SK-N-SH (cell line): ENCODE results near the gene GABRB3. TPM values are rescaled to one million over a fixed set of nuclear protein-coding genes. Genes with fewer than 3 reads are reported as not detected.

Experiments
- CTCF ChIA-PET: fragments of 300-600, 350-600 bp; formaldehyde crosslinking; extraction: SDS; loops from one replicate; lab custom pipeline; 2021; lab: Yijun Ruan, JAX
- POLR2A ChIA-PET: fragments of 350-600 bp; sonication (Branson Sonifier 250); formaldehyde crosslinking; extraction: SDS; loops from one replicate; lab custom pipeline; 2020; ENCODE audit warnings: antibody characterized with exemption, inconsistent platforms; lab: Yijun Ruan, JAX
- DNase-seq: peaks from one replicate; pipeline ENCODE4 v3.0.0; 2012
- H2AFZ ChIP-seq: fragments of 200-600 bp; sonication (generic); 2 replicates; pipeline ENCODE4 v1.8.1; 2016; ENCODE audit warnings: antibody characterized with exemption, mild to moderate bottlenecking, low read depth
- H3F3A ChIP-seq: fragments of 200-600 bp; sonication (generic); replicated peaks from 2 replicates; pipeline ENCODE3; 2016; ENCODE audit warnings: antibody characterized with exemption, mild to moderate bottlenecking; ENCODE audit not compliant: insufficient read depth
- H3K27ac ChIP-seq, 2 experiments: fragments of 200-500 bp in 1 of 2; fragments of 200-600 bp in 1 of 2; sonication (Bioruptor generic) in 1 of 2; sonication (generic), shearing (Covaris generic) in 1 of 2; 2 replicates each; pipeline versions ENCODE4 v1.5.1 to v1.6.1; 2014 to 2016; ENCODE audit warnings: low read depth in 2 of 2, inconsistent platforms in 1 of 2, low read length in 1 of 2, mild to moderate bottlenecking in 1 of 2, mixed read lengths in 1 of 2
- H3K27me3 ChIP-seq: fragments of 200-600 bp; sonication (generic), shearing (Covaris generic); 2 replicates; pipeline ENCODE4 v1.6.1; 2016; ENCODE audit warnings: mixed run types; ENCODE audit not compliant: insufficient read depth
- H3K36me3 ChIP-seq, 2 experiments: fragments of 200-500 bp in 1 of 2; fragments of 200-600 bp in 1 of 2; sonication (Bioruptor generic) in 1 of 2; sonication (generic) in 1 of 2; replicated peaks in 1 of 2; 2 replicates each; pipeline versions ENCODE3 to v1.5.1; 2014 to 2016; ENCODE audit warnings: low read length in 1 of 2, mild to moderate bottlenecking in 1 of 2; ENCODE audit not compliant: insufficient read depth in 2 of 2, control insufficient read depth in 1 of 2
- H3K4me1 ChIP-seq, 2 experiments: fragments of 200-500 bp in 1 of 2; fragments of 200-600 bp in 1 of 2; sonication (Bioruptor generic) in 1 of 2; sonication (generic), shearing (Covaris generic) in 1 of 2; 2 replicates each; pipeline versions ENCODE4 v1.5.1 to v1.6.1; 2014 to 2016; ENCODE audit warnings: low read depth in 1 of 2, low read length in 1 of 2, mixed run types in 1 of 2; ENCODE audit not compliant: insufficient read depth in 2 of 2, control insufficient read depth in 1 of 2
- H3K4me2 ChIP-seq: fragments of 200-600 bp; sonication (generic), shearing (Covaris generic); 2 replicates; pipeline ENCODE4 v1.6.1; 2017; ENCODE audit warnings: mixed run types
- H3K4me3 ChIP-seq, 2 experiments: fragments of 200-500 bp in 1 of 2; fragments of 200-600 bp in 1 of 2; sonication (Bioruptor generic) in 1 of 2; sonication (generic), shearing (Covaris generic) in 1 of 2; 2 replicates each; pipeline versions ENCODE4 v1.5.1 to v1.8.1; 2014 to 2016; ENCODE audit warnings: low read depth in 2 of 2, inconsistent platforms in 1 of 2, low read length in 1 of 2, mild to moderate bottlenecking in 1 of 2, mixed read lengths in 1 of 2, moderate library complexity in 1 of 2
- H3K79me2 ChIP-seq: fragments of 200-600 bp; sonication (generic); 2 replicates; pipeline ENCODE4 v1.8.1; 2017; ENCODE audit warnings: mild to moderate bottlenecking; ENCODE audit not compliant: insufficient read depth
- H3K9ac ChIP-seq: fragments of 200-600 bp; sonication (generic); 2 replicates; pipeline ENCODE4 v1.6.1; 2017; ENCODE audit warnings: mixed run types
- H3K9me2 ChIP-seq: fragments of 200-600 bp; sonication (generic); 2 replicates; pipeline ENCODE4 v1.6.1; 2017; ENCODE audit warnings: mixed run types
- H3K9me3 ChIP-seq: fragments of 200-600 bp; sonication (generic); 2 replicates; pipeline ENCODE4 v1.6.1; 2017; ENCODE audit warnings: mixed run types, mild to moderate bottlenecking, moderate library complexity
- H4K20me1 ChIP-seq: fragments of 200-600 bp; sonication (generic); 2 replicates; pipeline ENCODE4 v1.6.1; 2017; ENCODE audit warnings: mild to moderate bottlenecking, mixed run types; ENCODE audit not compliant: insufficient read depth
- CTCF ChIP-seq: fragments of 200-600 bp; sonication (generic); IDR thresholded peaks from 2 replicates; pipeline ENCODE4 v1.6.1; 2017; ENCODE audit warnings: antibody characterized with exemption, mild to moderate bottlenecking, moderate library complexity
- ELF1 ChIP-seq: IDR thresholded peaks from 2 replicates; pipeline ENCODE4 v1.4.0; 2012
- EZH2phosphoT487 ChIP-seq: fragments of 200-600 bp; sonication (generic); IDR thresholded peaks from 2 replicates; pipeline ENCODE4 v1.6.1; 2017; ENCODE audit warnings: low read depth, mixed run types, mild to moderate bottlenecking, antibody characterized with exemption, moderate library complexity, borderline replicate concordance
- FOXJ3 ChIP-seq: sonication (generic); formaldehyde crosslinking; IDR thresholded peaks from 2 replicates; pipeline ENCODE4 v1.5.1; 2020; ENCODE audit warnings: mild to moderate bottlenecking, missing genetic modification reagents
- GABPA ChIP-seq: IDR thresholded peaks from 2 replicates; pipeline ENCODE4 v1.4.0; 2012; ENCODE audit warnings: low read depth, mild to moderate bottlenecking
- MAX ChIP-seq: IDR thresholded peaks from 2 replicates; pipeline ENCODE4 v1.4.0; 2012; ENCODE audit warnings: low read depth
- MEF2A ChIP-seq: IDR thresholded peaks from 2 replicates; pipeline ENCODE4 v1.4.0; 2012; ENCODE audit warnings: low read depth, borderline replicate concordance
- MXI1 ChIP-seq: IDR thresholded peaks from 2 replicates; pipeline ENCODE4 v1.6.1; 2012; ENCODE audit warnings: mild to moderate bottlenecking, low read depth, low read length, improper control_type of control experiment
- NFIC ChIP-seq: IDR thresholded peaks from 2 replicates; pipeline ENCODE4 v1.4.0; 2012; ENCODE audit warnings: borderline replicate concordance
- NRF1 ChIP-seq: IDR thresholded peaks from 2 replicates; pipeline ENCODE4 v1.6.1; 2012; ENCODE audit warnings: low read depth, mild to moderate bottlenecking, low read length
- PBX3 ChIP-seq: IDR thresholded peaks from 2 replicates; pipeline ENCODE4; 2012
- RAD21 ChIP-seq: IDR thresholded peaks from 2 replicates; pipeline ENCODE4 v1.6.1; 2012; ENCODE audit warnings: mild to moderate bottlenecking, low read length
- RCOR1 ChIP-seq: fragments of 150-350 bp; IDR thresholded peaks from 2 replicates; pipeline ENCODE4 v1.6.1; 2017; ENCODE audit warnings: antibody characterized with exemption, low read length
- REST ChIP-seq: IDR thresholded peaks from 2 replicates; pipeline ENCODE4 v1.6.1; 2012; ENCODE audit warnings: mild to moderate bottlenecking, low read depth, low read length, moderate library complexity
- RFX5 ChIP-seq: IDR thresholded peaks from 2 replicates; pipeline ENCODE4 v1.6.1; 2012; ENCODE audit warnings: mild to moderate bottlenecking, improper control_type of control experiment, low read length
- RXRA ChIP-seq: IDR thresholded peaks from 2 replicates; pipeline ENCODE4 v1.4.0; 2012; ENCODE audit warnings: low read depth, mild to moderate bottlenecking, borderline replicate concordance
- TAF1 ChIP-seq: IDR thresholded peaks from 2 replicates; pipeline ENCODE4 v1.6.1; 2012; ENCODE audit warnings: low read depth, mild to moderate bottlenecking, low read length, moderate library complexity, borderline replicate concordance
- TCF12 ChIP-seq: IDR thresholded peaks from 2 replicates; pipeline ENCODE4 v1.4.0; 2012
- TEAD4 ChIP-seq: IDR thresholded peaks from 2 replicates; pipeline ENCODE4 v1.4.0; 2012; ENCODE audit warnings: mild to moderate bottlenecking, borderline replicate concordance; ENCODE audit not compliant: insufficient read depth
- WGBS: methylation state at CpG from one replicate; pipeline ENCODE4 v1.1.6; 2017; ENCODE audit warnings: low lambda C conversion rate; 5-methylcytosine and 5-hydroxymethylcytosine counted together
- polyA plus RNA-seq, 3 experiments: library from polyadenylated mRNA; depleted of rRNA; stranded (reverse); fragments of >200 nt; gene quantifications; 2 replicates each; pipeline ENCODE4 v1.2.3, GENCODE V29; 2012

The GABRB3 gene
- polyA plus RNA-seq, 1 of the 3 experiments (the other 2 are of a cell fraction), result 0.10 TPM

- TF ChIP-seq NFIC, result no peak
Observed at GRCh38 chr15:26614734-26615133, 158.1 kb downstream of the GABRB3 start (continued).

GRCh38 chr15:26598704-26599103 lies 174.2 kb downstream of the GABRB3 start:
- Histone ChIP-seq H3K4me1 (no peaks in the 10 kb centered on the region), H3K9me3 (no peaks in the 10 kb centered on the region; the same call in 1 of the 2 replicates), H3K27me3 (no peaks in the 10 kb centered on the region), H3K4me2 (no peak overlapping the region), H3K4me3 (no peak overlapping the region), H3K79me2 (no peaks in the 10 kb centered on the region), H2AFZ (no peak overlapping the region), H3K9me2 (no peaks in the 10 kb centered on the region), H3K27ac (no peak overlapping the region), H3F3A (no peaks in the 10 kb centered on the region), H3K36me3 (no peaks in the 10 kb centered on the region), H3K9ac (no peak overlapping the region), H4K20me1 (no peaks in the 10 kb centered on the region)
- TF ChIP-seq TCF12 (no peak), NRF1 (no peak), PBX3 (no peak), RAD21 (no peak), MAX (no peak), NFIC (no peak), CTCF (no peak), TEAD4 (no peak), ELF1 (no peak), TAF1 (no peak)
- ChIA-PET POLR2A (no interaction called here), CTCF (no interaction called here)
- no peak for DNase-seq
- 0% methylated on average over 1 of the region's 2 CpGs for WGBS

GRCh38 chr15:26595611-26596010 lies 177.3 kb downstream of the GABRB3 start:
- no peaks in the 10 kb centered on the region for H3K79me2 ChIP-seq
- H3K9me3 ChIP-seq, result no peaks in the 10 kb centered on the region
- H3K27ac ChIP-seq, result no peak overlapping the region
- no peaks in the 10 kb centered on the region for H3K4me1 ChIP-seq
- WGBS, result 9% methylated on average over 2 of the region's 2 CpGs
- no peak overlapping the region for H3K4me3 ChIP-seq
- H3K9me2 ChIP-seq, result no peaks in the 10 kb centered on the region
- H3K36me3 ChIP-seq, result no peaks in the 10 kb centered on the region
- H3F3A ChIP-seq, result no peaks in the 10 kb centered on the region
- no peaks in the 10 kb centered on the region for H4K20me1 ChIP-seq
- H3K27me3 ChIP-seq, result no peaks in the 10 kb centered on the region
- ChIA-PET POLR2A (no interaction called here), CTCF (interaction anchor here (0.6 to 1.5 kb wide), 2 partner anchors 17 to 40 kb away, joined by 3 read pairs; no protein-coding TSS in a partner anchor)
- TF ChIP-seq EZH2phosphoT487, result no peak
- no peak for TF ChIP-seq RCOR1
- TF ChIP-seq MEF2A, result no peak
- no peak for TF ChIP-seq PBX3
- no peak for TF ChIP-seq REST
- TF ChIP-seq RXRA, result no peak
- TF ChIP-seq GABPA, result no peak
- no peak for TF ChIP-seq RFX5
- no peak for TF ChIP-seq MAX
- TF ChIP-seq MXI1, result no peak
- TF ChIP-seq ELF1, result no peak
- TF ChIP-seq NRF1, result no peak
- TF ChIP-seq FOXJ3 (CRISPR knock-in tag), result no peak
- DNase-seq, result no peak
- H3K4me2 ChIP-seq, result no peak overlapping the region
- H2AFZ ChIP-seq, result no peak overlapping the region
- H3K9ac ChIP-seq, result no peak overlapping the region
